B cell (primary cell): ENCODE measurements around the gene MRPS34. TPM values are rescaled to one million over a fixed set of nuclear protein-coding genes. Genes with fewer than 3 reads are reported as not detected.

Source experiments
- ATAC-seq: fragments of 200-7000 bp; cut with Tn5 transposase; one replicate; pipeline ENCODE4 v1.10.0; 2021; ENCODE audit warnings: low read depth, mild to moderate bottlenecking, moderate number of reproducible peaks, moderate library complexity
- CTCF ChIA-PET: fragments of 350-600 bp; sonication (Branson Sonifier 250); formaldehyde crosslinking; loops from one replicate; lab custom pipeline; 2021; ENCODE audit warnings: antibody characterized with exemption, inconsistent platforms; lab: Charles Lee
- POLR2A ChIA-PET: fragments of 350-600 bp; sonication (Branson Sonifier 250); formaldehyde crosslinking; loops from one replicate; lab custom pipeline; 2021; ENCODE audit warnings: antibody characterized with exemption; lab: Charles Lee
- DNase-seq: peaks from one replicate; pipeline ENCODE4 v3.0.0; 2013
- H2AFZ ChIP-seq: 2 replicates; pipeline ENCODE4 v1.6.1; 2012; ENCODE audit warnings: mild to moderate bottlenecking, low read depth, low read length; ENCODE audit not compliant: insufficient read depth, poor library complexity, severe bottlenecking
- H3K27ac ChIP-seq, 2 donors: 1 replicate in 1 of 2; 2 replicates in 1 of 2; pipeline ENCODE4 v1.5.1; 2012 to 2013; ENCODE audit warnings: low read length in 2 of 2, mild to moderate bottlenecking in 2 of 2, moderate library complexity in 1 of 2
- H3K27me3 ChIP-seq, 4 experiments: fragments of 200-600 bp in 1 of 4; sonication (generic) in 1 of 4; replicated peaks in 1 of 4; 1 replicate in 2 of 4; 2 replicates in 2 of 4; pipeline versions ENCODE4 v1.6.1 to v1.7.0; 2013 to 2016; ENCODE audit warnings: low read length in 3 of 4, mild to moderate bottlenecking in 2 of 4, mixed read lengths in 1 of 4, moderate library complexity in 1 of 4; ENCODE audit not compliant: insufficient read depth in 4 of 4, control insufficient read depth in 3 of 4; ENCODE audit errors: control extremely low read depth in 1 of 4
- H3K36me3 ChIP-seq, 2 experiments: replicated peaks in 1 of 2; 1 replicate in 1 of 2; 2 replicates in 1 of 2; pipeline versions ENCODE4 v1.6.1 to v1.7.1; 2013; ENCODE audit warnings: low read length in 1 of 2; ENCODE audit not compliant: insufficient read depth in 2 of 2, control insufficient read depth in 1 of 2; ENCODE audit errors: control extremely low read depth in 1 of 2, extremely low read depth in 1 of 2
- H3K4me1 ChIP-seq, 2 donors: fragments of 200-600 bp in 1 of 2; sonication (generic) in 1 of 2; 1 replicate in 1 of 2; 2 replicates in 1 of 2; pipeline versions ENCODE4 v1.5.1 to v1.6.1; 2013 to 2017; ENCODE audit warnings: low read length in 2 of 2; ENCODE audit not compliant: control insufficient read depth in 2 of 2, insufficient read depth in 2 of 2
- H3K4me2 ChIP-seq: replicated peaks from 2 replicates; pipeline ENCODE3; 2012; ENCODE audit warnings: mild to moderate bottlenecking, low read depth, low read length; ENCODE audit not compliant: poor library complexity, severe bottlenecking
- H3K4me3 ChIP-seq, 5 experiments: fragments of 200-600 bp in 1 of 5; sonication (generic) in 1 of 5; 1 replicate in 3 of 5; 2 replicates in 2 of 5; pipeline versions ENCODE4 v1.5.1 to v1.7.0; 2011 to 2016; ENCODE audit warnings: low read length in 4 of 5, mild to moderate bottlenecking in 4 of 5, low read depth in 2 of 5, control low read depth in 1 of 5, moderate library complexity in 1 of 5; ENCODE audit not compliant: insufficient read depth in 1 of 5; ENCODE audit errors: control extremely low read depth in 1 of 5, extremely low read depth in 1 of 5
- H3K79me2 ChIP-seq: fragments of 200-600 bp; sonication (generic); one replicate; pipeline ENCODE4 v1.6.0; 2016; ENCODE audit warnings: low read length; ENCODE audit not compliant: control insufficient read depth, insufficient read depth
- H3K9ac ChIP-seq: fragments of 200-600 bp; sonication (generic); 2 replicates; pipeline ENCODE4 v1.6.1; 2017; ENCODE audit warnings: mild to moderate bottlenecking, low read length, moderate library complexity
- H3K9me3 ChIP-seq, 3 donors: one replicate each; pipeline versions ENCODE4 v1.6.1 to v1.7.1; 2013; ENCODE audit warnings: low read length in 2 of 3; ENCODE audit not compliant: control insufficient read depth in 2 of 3, insufficient read depth in 1 of 3; ENCODE audit errors: control extremely low read depth in 1 of 3
- H4K20me1 ChIP-seq: 2 replicates; pipeline ENCODE4 v1.6.0; 2012; ENCODE audit warnings: mild to moderate bottlenecking, low read length; ENCODE audit not compliant: insufficient read depth, control insufficient read depth, poor library complexity, severe bottlenecking
- H3K27ac Mint-ChIP-seq: one replicate; pipeline ENCODE4 v1.8.0; 2021; ENCODE audit warnings: mixed read lengths
- H3K27me3 Mint-ChIP-seq: one replicate; pipeline ENCODE4 v1.8.0; 2021; ENCODE audit warnings: mixed read lengths
- H3K4me1 Mint-ChIP-seq: one replicate; pipeline ENCODE4 v1.8.0; 2021; ENCODE audit warnings: mixed read lengths
- H3K4me3 Mint-ChIP-seq: one replicate; pipeline ENCODE4 v1.8.0; 2021; ENCODE audit warnings: mixed read lengths
- H3K9me3 Mint-ChIP-seq: one replicate; pipeline ENCODE4 v1.8.0; 2022; ENCODE audit warnings: mixed read lengths; ENCODE audit not compliant: insufficient read depth
- EZH2 ChIP-seq: IDR thresholded peaks from 2 replicates; pipeline ENCODE4 v1.6.1; 2012; ENCODE audit warnings: borderline replicate concordance, low read depth, mild to moderate bottlenecking, moderate library complexity, low read length; ENCODE audit not compliant: insufficient read depth, poor library complexity, severe bottlenecking
- WGBS: methylation state at CpG from one replicate; pipeline ENCODE4 v1.1.5; 2013; ENCODE audit warnings: missing lambda C conversion rate; ENCODE audit not compliant: insufficient coverage; 5-methylcytosine and 5-hydroxymethylcytosine counted together
- intact Hi-C: fragments of 100-400 bp; cut with micrococcal nuclease; formaldehyde crosslinking; loops from one replicate; pipeline ENCODE4 v1.10.0; 2022
- polyA plus RNA-seq: library from polyadenylated mRNA; depleted of rRNA; stranded (reverse); fragments of >200 nt; gene quantifications from 2 replicates; pipeline ENCODE4 v1.2.3, GENCODE V29; 2012
- total RNA-seq, 2 donors: library from RNA; stranded (reverse); fragments of 120-200 nt in 1 of 2; gene quantifications; 1 replicate in 1 of 2; 2 replicates in 1 of 2; pipeline versions ENCODE4 v1.2.3 to v1.2.4, GENCODE V29; 2013 to 2022
- TF ChIP-seq, protein P1 (sequence below): fragments of 200-600 bp; IDR thresholded peaks from one replicate; pipeline ENCODE4 v1.8.0; 2022; ENCODE audit warnings: antibody characterized with exemption, mild to moderate bottlenecking

The MRPS34 gene
- total and polyA plus RNA-seq, 2 donors (not counting 1 experiment from before 2014, with no cell fraction given): 44.6 to 55.2 TPM

DNA sequence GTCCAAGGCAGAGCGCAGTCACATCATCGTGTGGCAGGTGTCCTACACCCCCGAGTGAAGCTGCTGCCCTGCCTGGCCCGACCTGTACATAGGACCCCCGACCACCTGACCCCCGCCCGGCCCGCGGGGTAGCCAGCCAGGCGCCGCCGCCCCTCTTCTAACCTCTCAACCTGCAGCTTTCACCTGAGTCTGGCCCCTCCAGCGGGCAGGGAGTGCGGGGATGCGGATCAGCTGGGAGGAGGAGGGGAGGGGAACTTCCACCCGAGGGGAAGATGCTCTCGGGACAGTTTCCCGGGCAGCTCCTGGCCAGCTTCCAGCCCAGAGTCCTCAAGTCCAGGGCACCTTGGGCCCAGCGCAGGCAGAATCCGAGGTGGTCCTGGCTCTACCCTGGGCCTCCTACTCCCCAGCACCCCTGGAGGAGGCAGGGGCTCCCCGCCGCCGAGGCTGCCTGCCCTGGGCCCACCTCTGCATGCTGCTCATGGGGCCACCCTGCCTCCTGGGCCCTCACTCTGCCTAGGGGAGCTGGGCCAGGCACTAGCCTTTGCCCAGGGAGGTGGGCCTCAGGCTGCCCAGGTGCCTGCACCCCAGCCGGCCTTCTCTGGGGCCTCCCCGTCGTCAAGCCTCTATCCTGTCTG lies 4.0 kb downstream of the MRPS34 start:
- CTCF ChIA-PET: interaction anchor here (1.2 kb wide), 1 partner anchor 63 kb away, joined by 4 read pairs; the partner anchor contains the start of gene MAPK8IP3
- Histone ChIP-seq H3K79me2 (peaks cover 9% of the 10 kb centered on the region), H2AFZ (no peak overlapping the region), H3K27ac (no peak overlapping the region), H3K9ac (no peak overlapping the region), H4K20me1 (peaks cover 28% of the 10 kb centered on the region), H3K36me3 (peaks cover 0 to 47% of the 10 kb centered on the region in 2 experiments), H3K4me3 (no peak overlapping the region), H3K9me3 (peaks cover 0 to 3% (median 0%) of the 10 kb centered on the region in 3 donors), H3K4me1 (peaks cover 13 to 21% of the 10 kb centered on the region in 2 donors), H3K27me3 (no peaks in the 10 kb centered on the region), H3K4me2 (no peak overlapping the region)
- Mint-ChIP-seq H3K9me3 (no peaks in the 10 kb centered on the region), H3K27me3 (no peaks in the 10 kb centered on the region), H3K4me3 (no peak overlapping the region), H3K27ac (no peak overlapping the region), H3K4me1 (peaks cover 16% of the 10 kb centered on the region)
- TF ChIP-seq EZH2: no peak
- TF ChIP-seq, protein P1, sequence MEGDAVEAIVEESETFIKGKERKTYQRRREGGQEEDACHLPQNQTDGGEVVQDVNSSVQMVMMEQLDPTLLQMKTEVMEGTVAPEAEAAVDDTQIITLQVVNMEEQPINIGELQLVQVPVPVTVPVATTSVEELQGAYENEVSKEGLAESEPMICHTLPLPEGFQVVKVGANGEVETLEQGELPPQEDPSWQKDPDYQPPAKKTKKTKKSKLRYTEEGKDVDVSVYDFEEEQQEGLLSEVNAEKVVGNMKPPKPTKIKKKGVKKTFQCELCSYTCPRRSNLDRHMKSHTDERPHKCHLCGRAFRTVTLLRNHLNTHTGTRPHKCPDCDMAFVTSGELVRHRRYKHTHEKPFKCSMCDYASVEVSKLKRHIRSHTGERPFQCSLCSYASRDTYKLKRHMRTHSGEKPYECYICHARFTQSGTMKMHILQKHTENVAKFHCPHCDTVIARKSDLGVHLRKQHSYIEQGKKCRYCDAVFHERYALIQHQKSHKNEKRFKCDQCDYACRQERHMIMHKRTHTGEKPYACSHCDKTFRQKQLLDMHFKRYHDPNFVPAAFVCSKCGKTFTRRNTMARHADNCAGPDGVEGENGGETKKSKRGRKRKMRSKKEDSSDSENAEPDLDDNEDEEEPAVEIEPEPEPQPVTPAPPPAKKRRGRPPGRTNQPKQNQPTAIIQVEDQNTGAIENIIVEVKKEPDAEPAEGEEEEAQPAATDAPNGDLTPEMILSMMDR: no peak
- POLR2A ChIA-PET: no interaction called here
- WGBS: 91% methylated on average over 21 of the region's 26 CpGs
- DNase-seq (no peak), ATAC-seq (no peak)
- intact Hi-C loops: no loop called here

DNA sequence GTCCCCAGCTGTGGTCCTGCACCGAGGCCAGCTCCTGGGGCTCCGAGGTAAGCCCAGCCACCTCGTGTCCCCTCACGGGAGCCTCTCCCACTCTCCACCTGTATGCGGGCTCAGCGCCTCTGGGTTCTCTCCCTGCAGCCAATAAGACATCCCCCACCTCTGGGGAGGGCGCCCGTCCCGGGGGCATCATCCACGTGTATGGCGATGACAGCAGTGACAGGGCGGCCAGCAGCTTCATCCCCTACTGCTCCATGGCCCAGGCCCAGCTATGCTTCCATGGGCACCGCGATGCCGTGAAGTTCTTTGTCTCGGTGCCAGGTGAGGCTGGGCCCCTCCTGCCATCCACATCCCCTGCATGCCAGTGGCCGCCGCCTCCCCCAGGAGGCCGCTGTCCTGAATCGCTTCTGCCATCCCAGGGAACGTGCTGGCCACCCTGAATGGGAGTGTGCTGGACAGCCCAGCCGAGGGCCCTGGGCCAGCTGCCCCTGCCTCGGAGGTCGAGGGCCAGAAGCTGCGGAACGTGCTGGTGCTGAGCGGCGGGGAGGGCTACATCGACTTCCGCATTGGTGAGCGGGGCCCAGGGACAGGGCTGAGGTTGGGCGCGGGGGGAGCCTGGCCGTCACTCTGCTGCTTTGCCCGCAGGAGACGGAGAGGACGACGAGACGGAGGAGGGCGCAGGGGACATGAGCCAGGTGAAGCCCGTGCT lies 4.7 kb downstream of the MRPS34 start:
- H3K27me3 Mint-ChIP-seq: no peaks in the 10 kb centered on the region
- H3K9me3 Mint-ChIP-seq: no peaks in the 10 kb centered on the region
- CTCF ChIA-PET: interaction anchor here (1.2 kb wide), 1 partner anchor 62 kb away, joined by 4 read pairs; the partner anchor contains the start of gene MAPK8IP3
- Histone ChIP-seq H3K27ac (no peak overlapping the region), H3K36me3 (peaks cover 0 to 51% of the 10 kb centered on the region in 2 experiments), H3K79me2 (peaks cover 4% of the 10 kb centered on the region), H3K9ac (no peak overlapping the region), H3K27me3 (no peaks in the 10 kb centered on the region), H3K4me2 (no peak overlapping the region), H4K20me1 (peaks cover 29% of the 10 kb centered on the region), H3K4me1 (peaks cover 11 to 18% of the 10 kb centered on the region in 2 donors), H2AFZ (no peak overlapping the region), H3K9me3 (peaks cover 0 to 4% (median 0%) of the 10 kb centered on the region in 3 donors), H3K4me3 (no peak overlapping the region)
- intact Hi-C loops: no loop called here
- H3K4me1 Mint-ChIP-seq: peaks cover 15% of the 10 kb centered on the region
- ATAC-seq: no peak
- no peak overlapping the region for H3K4me3 Mint-ChIP-seq
- POLR2A ChIA-PET: interaction anchor here (1.1 kb wide), 1 partner anchor 9 kb away, joined by 3 read pairs; no protein-coding TSS in a partner anchor
- peak overlapping the region; percentile 74 for H3K27ac Mint-ChIP-seq
- 97% methylated on average over 40 of the region's 41 CpGs for WGBS
- no peak for DNase-seq
- TF ChIP-seq, protein P1: no peak
- TF ChIP-seq EZH2: no peak
